ENCODE data around the gene FADS1. TPM values are rescaled to one million over a fixed set of nuclear protein-coding genes. Genes with fewer than 3 reads are reported as not detected.

Gene FADS1
- total RNA-seq, 2 donors from 2014 or later: 21.8 to 28.4 TPM

GRCh38 chr11:61769946-61770683 lies 46.7 kb downstream of the FADS1 start:
- TF ChIP-seq CTCF (IDR thresholded peaks at IDR 0.05): no peak
- H3K4me3 ChIP-seq: no peak overlapping the region
- H3K36me3 ChIP-seq: no peaks in the 10 kb centered on the region

GRCh38 chr11:61769169-61769920 lies 47.5 kb downstream of the FADS1 start:
- H3K4me3 ChIP-seq: no peak overlapping the region
- no peaks in the 10 kb centered on the region for H3K9me3 ChIP-seq
- H3K27me3 ChIP-seq: no peaks in the 10 kb centered on the region
- no peak for TF ChIP-seq CTCF (IDR thresholded peaks at IDR 0.05)
- no peak overlapping the region for H3K27ac ChIP-seq
- H3K4me1 ChIP-seq: no peaks in the 10 kb centered on the region
- DNase-seq (ENCODE audit: low spot score): no peak
- no peaks in the 10 kb centered on the region for H3K36me3 ChIP-seq

More at GRCh38 chr11:61769946-61770683, 46.7 kb downstream of the FADS1 start:
- H3K9me3 ChIP-seq: no peaks in the 10 kb centered on the region
- H3K4me1 ChIP-seq: no peaks in the 10 kb centered on the region
- H3K27ac ChIP-seq: no peak overlapping the region
- DNase-seq (ENCODE audit: low spot score): no peak
- no peaks in the 10 kb centered on the region for H3K27me3 ChIP-seq

DNA sequence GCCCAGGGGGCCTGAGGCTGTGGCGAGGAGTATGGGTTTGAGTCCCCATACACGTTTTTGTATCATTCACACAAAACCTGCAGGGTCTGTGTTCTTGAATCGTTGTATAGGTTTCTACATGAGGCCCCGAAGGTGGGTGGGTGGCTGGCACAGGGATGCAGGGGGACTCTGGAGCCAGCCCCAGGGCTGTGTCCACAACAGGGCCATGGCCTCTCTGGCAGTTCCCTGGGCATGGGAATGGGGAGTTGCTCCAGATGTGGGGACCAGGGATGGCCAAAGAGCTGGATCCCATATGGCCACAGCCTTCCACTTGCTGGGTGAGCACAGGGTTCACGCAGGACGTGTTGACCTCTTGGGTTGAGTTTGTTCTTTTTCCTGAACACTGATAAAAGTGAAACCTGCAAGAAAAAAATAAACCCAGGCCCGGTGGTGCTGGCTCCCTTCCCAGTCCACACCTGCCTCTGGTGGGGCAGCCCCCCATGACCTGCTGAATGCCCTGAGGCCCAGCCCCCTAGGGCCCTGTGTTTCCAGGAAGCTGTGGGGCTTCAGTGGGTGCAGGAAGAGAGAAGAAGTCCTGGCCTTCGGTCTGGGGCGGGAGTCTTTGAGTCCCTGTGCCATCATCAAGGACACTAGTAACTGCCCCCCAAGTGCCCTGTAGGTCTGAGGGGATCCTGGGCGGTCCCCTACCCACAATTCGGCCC lies 48.3 kb downstream of the FADS1 start:
- no peak for DNase-seq (ENCODE audit: low spot score)
- Histone ChIP-seq H3K4me1 (no peaks in the 10 kb centered on the region), H3K27me3 (no peaks in the 10 kb centered on the region), H3K36me3 (no peaks in the 10 kb centered on the region), H3K27ac (no peak overlapping the region), H3K9me3 (no peaks in the 10 kb centered on the region), H3K4me3 (no peak overlapping the region)
- no peak for TF ChIP-seq CTCF (IDR thresholded peaks at IDR 0.05)

- Histone ChIP-seq H3K9me3 (no peaks in the 10 kb centered on the region), H3K36me3 (no peaks in the 10 kb centered on the region), H3K4me1 (no peaks in the 10 kb centered on the region), H3K27me3 (no peaks in the 10 kb centered on the region), H3K4me3 (no peak overlapping the region), H3K27ac (no peak overlapping the region)
- no peak for DNase-seq (ENCODE audit: low spot score)
- TF ChIP-seq CTCF (IDR thresholded peaks at IDR 0.05): no peak
Measured at GRCh38 chr11:61766353-61766841, 50.4 kb downstream of the FADS1 start.

GRCh38 chr11:61765550-61766253 lies 51.1 kb downstream of the FADS1 start:
- no peak for TF ChIP-seq CTCF (IDR thresholded peaks at IDR 0.05)
- DNase-seq (ENCODE audit: low spot score): no peak
- Histone ChIP-seq H3K27ac (no peak overlapping the region), H3K4me3 (no peak overlapping the region), H3K4me1 (no peaks in the 10 kb centered on the region), H3K9me3 (no peaks in the 10 kb centered on the region), H3K36me3 (no peaks in the 10 kb centered on the region), H3K27me3 (no peaks in the 10 kb centered on the region)

Measured in right atrium auricular region (tissue), 2 donors.